GM19468 (cell line): Measurements from ENCODE around the gene MVB12B.
"Not testable (repeated sequence)": the region's sequence is repeated elsewhere in the genome, so short reads cannot be mapped to it uniquely, and the experiment has no call there.

Experiments
- ATAC-seq: cut with Tn5 transposase; IDR thresholded peaks from one replicate; pipeline ENCODE4 v1.9.1; 2021; ENCODE audit warnings: mild to moderate bottlenecking, moderate library complexity, moderate number of reproducible peaks; ENCODE audit not compliant: unreplicated experiment; ENCODE audit errors: extremely low read depth

Gene MVB12B

DNA sequence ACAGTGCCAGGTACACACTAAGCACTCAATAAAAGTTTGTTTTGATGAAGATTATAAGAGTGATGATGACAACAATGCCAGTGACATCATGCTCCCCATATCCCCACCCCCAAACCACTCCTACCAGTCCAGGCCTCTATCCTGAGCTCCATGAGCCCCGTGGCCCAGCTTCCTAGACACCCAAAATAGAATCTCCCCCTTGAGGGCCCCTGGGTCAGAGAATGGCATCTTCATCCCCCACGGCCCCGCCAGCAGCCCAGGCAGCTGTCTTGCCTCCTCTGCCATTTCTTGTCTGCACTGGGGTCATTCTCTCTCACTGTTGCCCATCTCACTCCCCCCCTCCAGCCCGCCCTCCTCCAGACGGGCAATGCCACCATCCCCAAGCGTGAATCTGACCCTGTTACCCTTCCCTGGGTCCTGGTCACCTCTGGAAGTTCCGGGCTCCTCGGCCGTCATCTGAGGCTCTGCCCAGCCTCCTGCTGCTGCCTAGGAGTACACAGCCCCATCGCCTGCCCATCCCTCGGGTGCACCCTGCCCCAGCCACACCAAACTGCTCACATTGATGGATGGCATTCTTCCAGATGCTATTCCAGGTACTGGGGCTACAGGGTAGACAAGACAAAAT, 210.3 kb downstream of the MVB12B start:
- ATAC-seq, result no peak

DNA sequence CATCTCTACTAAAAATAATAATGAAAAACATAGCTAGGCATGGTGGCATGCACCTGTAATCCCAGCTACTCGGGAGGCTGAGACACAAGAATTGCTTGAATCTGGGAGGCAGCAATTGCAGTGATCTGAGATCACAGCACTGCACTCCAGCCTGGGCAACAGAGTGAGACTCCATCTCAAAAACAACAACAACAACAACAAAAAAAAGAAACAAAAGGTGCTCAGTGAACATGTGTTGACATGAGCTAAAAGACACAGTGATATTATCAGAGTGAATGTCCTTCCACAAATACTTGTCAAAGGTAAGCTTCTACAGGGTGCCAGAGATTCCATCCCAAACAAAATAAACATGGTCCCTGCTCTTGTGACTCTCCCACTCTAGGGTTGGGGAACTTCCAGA, 211.9 kb downstream of the MVB12B start:
- no peak for ATAC-seq

DNA sequence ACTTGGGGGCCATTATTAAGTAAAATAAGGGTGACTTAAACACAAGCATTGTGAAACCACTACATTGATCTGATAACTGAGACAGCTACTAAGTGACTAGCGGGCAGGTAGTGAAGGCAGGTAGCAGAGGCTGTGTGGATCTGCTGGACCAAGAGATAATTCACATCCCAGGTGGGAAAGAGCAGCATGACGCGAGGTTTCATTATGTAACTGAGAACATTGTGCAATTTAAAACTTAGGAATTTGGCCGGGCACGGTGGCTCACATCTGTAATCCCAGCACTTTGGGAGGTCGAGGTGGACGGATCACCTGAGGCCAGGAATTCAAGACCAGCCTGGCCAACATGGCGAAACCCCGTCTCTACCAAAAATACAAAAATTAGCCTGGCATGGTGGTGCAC, 213.8 kb downstream of the MVB12B start:
- not testable (repeated sequence) for ATAC-seq

- no peak for ATAC-seq
Observed at GRCh38 chr9:126543490-126543889, 216.9 kb downstream of the MVB12B start.

GRCh38 chr9:126545106-126545505, 218.5 kb downstream of the MVB12B start:
- ATAC-seq, result no peak

DNA sequence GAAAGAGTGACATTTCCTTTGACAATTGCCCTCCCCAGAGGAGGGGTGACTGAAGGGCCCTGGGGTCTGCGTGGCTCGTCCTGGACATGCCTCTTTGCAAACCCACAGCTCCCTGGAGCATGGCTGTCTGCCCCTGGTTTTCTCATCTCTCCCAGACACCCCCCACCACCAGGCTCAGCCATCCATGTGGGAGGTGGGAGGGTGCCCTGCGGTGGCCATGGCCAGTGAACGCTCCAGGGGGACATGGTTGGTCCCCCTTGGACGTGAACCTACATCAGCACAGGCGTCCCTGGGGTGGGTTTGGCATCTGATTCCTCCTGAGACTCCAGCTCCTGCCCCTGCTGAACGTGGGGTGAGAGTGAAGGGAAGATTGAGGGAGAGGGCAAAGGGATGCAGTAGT, 219.4 kb downstream of the MVB12B start:
- no peak for ATAC-seq

- ATAC-seq, result no peak
Observed at GRCh38 chr9:126548312-126548711, 221.7 kb downstream of the MVB12B start.

GRCh38 chr9:126549246-126550006, 222.8 kb downstream of the MVB12B start:
- ATAC-seq, result no peak

DNA sequence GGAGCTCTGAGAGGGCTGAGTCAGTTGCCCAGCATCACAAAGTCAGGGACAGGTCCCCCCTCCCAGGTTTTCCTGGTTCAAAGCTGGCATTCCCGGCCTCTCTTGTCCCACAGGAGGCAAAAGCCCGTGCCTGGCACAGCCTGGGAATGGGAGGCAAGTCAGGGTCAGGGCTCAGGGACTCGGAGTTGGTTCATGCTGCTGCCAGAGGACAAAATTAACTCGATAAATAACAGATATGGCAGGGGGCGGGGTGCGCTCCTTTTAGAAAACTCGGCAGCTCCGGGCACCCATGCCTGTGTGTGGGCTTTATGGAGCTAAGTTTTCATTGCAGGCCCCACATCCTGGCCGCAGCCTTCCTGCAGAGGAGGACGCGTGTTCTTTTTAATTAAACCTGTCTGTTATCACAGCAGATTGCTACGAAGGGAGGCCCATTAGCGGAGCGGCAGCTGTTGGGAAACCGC, 224.3 kb downstream of the MVB12B start:
- no peak for ATAC-seq

DNA sequence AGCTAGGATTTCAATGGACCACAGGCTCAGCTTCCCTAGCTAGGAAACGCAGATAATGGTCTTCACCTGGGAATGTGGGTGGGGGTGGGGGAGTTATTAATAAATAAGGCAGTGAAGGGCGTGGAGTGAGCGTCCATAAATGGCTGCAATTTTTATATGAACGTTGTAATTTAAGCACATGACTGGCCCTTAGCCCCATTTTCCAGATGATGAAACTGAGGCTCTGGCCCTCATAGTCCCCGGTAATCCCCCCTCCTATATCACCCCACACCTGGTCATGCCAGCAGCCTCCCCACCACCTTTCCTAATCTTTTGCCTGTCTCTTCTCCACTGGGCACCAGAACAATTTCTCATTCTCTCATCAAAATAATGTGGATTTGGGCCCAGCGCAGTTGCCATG, 225.2 kb downstream of the MVB12B start:
- ATAC-seq, result no peak

DNA sequence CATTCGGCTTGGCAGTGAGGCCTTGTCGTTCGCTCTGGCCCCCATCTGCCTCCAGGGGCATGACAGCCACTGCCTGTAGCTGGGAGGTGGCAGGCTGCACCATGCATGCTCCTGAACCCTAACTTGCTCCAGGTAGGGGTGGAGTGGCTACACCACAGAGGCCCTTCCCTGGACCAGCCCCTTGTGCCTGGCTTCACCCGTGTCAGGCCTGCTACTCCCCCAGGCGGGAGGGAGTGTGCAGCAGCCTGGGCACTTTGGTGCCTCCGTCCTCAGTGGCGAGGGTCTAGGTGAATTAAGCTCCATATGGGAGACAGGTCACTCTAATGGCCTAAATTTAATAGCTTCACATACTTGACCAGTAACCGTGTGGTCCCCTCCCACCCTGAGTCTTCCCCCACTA, 227.7 kb downstream of the MVB12B start:
- no peak for ATAC-seq

DNA sequence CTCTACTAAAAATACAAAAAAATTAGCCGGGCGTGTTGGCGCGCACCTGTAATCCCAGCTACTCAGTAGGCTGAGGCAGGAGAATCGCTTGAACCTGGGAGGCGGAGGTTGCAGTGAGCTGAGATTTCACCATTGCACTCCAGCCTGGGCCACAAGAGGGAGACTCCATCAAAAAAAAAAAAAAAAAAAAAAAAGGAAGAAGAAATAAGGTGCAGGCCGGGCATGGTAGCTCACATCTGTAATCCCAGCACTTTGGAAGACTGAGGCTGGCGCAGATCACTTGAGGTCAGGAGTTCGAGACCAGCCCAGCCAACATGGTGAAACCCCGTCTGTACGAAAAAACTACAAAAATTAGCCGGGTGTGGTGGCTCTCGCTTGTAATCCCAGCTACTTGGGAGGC, 228.8 kb downstream of the MVB12B start:
- ATAC-seq, result not testable (repeated sequence)
